ENCODE data around the gene UNKL.

GRCh38 chr16:1392826-1393225, 21.7 kb downstream of the UNKL start:
- TF ChIP-seq CTCF (conservative IDR thresholded peaks at IDR 0.05 in 1 of 2, IDR thresholded peaks at IDR 0.05 in 1 of 2; ENCODE audit: extremely low read depth in 1 of 2, insufficient read depth in 1 of 2, low read depth in 1 of 2, low read length in 2 of 2) = no peak
- no peak for TF ChIP-seq EZH2 (IDR thresholded peaks at IDR 0.05; ENCODE audit: borderline replicate concordance, low read length)
